Gastrocnemius medialis (tissue), 4 donors: Measurements from ENCODE around the gene TSC2.

Experiments used
- CTCF ChIP-seq, 5 experiments: fragments of 450-650 bp in 3 of 5; fragments of 200-600 bp in 2 of 5; sonication (generic) in 2 of 5; IDR thresholded peaks in 4 of 5; conservative IDR thresholded peaks in 1 of 5; 1 replicate in 4 of 5; 2 replicates in 1 of 5; pipeline ENCODE4 v1.5.1; 2016 to 2019; ENCODE audit warnings: antibody characterized with exemption in 5 of 5, mild to moderate bottlenecking in 3 of 5, moderate library complexity in 3 of 5
- POLR2A ChIP-seq, 2 donors: fragments of 450-650 bp; IDR thresholded peaks; one replicate each; pipeline ENCODE4 v1.6.1; 2017; ENCODE audit warnings: antibody characterized with exemption in 2 of 2, mild to moderate bottlenecking in 2 of 2, moderate library complexity in 2 of 2

- no peak for TF ChIP-seq CTCF (IDR thresholded peaks at IDR 0.05 in 4 of 5, conservative IDR thresholded peaks at IDR 0.05 in 1 of 5)
- peak in 1 of 2 donors; percentile 34 for TF ChIP-seq POLR2A (IDR thresholded peaks at IDR 0.05)
These were observed 39.1 kb upstream of the TSC2 start for GRCh38 chr16:2008631-2009163.
